COLO829 (cell line): ENCODE measurements around the gene CDKL1.
"Not testable (repeated sequence)": the region's sequence is repeated elsewhere in the genome, so short reads cannot be mapped to it uniquely, and the experiment has no call there.

ENCODE experiments used
- DNase-seq: peaks from one replicate; pipeline ENCODE4 v3.0.0; 2012; ENCODE audit warnings: low spot score

The CDKL1 gene

GRCh38 chr14:50387548-50387947, 9.1 kb downstream of the CDKL1 start:
- DNase-seq, result no peak

GRCh38 chr14:50383618-50384225, 13.0 kb downstream of the CDKL1 start:
- no peak for DNase-seq

GRCh38 chr14:50381823-50382287, 14.8 kb downstream of the CDKL1 start:
- no peak for DNase-seq

- no peak for DNase-seq
Observed at GRCh38 chr14:50381008-50381407, 15.7 kb downstream of the CDKL1 start.

GRCh38 chr14:50380455-50380854, 16.2 kb downstream of the CDKL1 start:
- DNase-seq, result no peak

GRCh38 chr14:50379563-50379962, 17.1 kb downstream of the CDKL1 start:
- DNase-seq, result no peak

- no peak for DNase-seq
Observed at GRCh38 chr14:50377550-50378085, 19.1 kb downstream of the CDKL1 start.

GRCh38 chr14:50375760-50376159, 20.9 kb downstream of the CDKL1 start:
- no peak for DNase-seq

- DNase-seq, result no peak
Observed at GRCh38 chr14:50373959-50374358, 22.7 kb downstream of the CDKL1 start.

- DNase-seq, result no peak
Observed at GRCh38 chr14:50371546-50371945, 25.1 kb downstream of the CDKL1 start.

- DNase-seq, result no peak
Observed at GRCh38 chr14:50366589-50366988, 30.1 kb downstream of the CDKL1 start.

- no peak for DNase-seq
Observed at GRCh38 chr14:50366115-50366514, 30.6 kb downstream of the CDKL1 start.

- DNase-seq, result not testable (repeated sequence)
Observed at GRCh38 chr14:50365572-50365971, 31.1 kb downstream of the CDKL1 start.

GRCh38 chr14:50364792-50365191, 31.9 kb downstream of the CDKL1 start:
- DNase-seq, result no peak

GRCh38 chr14:50363714-50364111, 33.0 kb downstream of the CDKL1 start:
- DNase-seq, result no peak

- no peak for DNase-seq
Observed at GRCh38 chr14:50362764-50363713, 33.6 kb downstream of the CDKL1 start.

- DNase-seq, result not testable (repeated sequence)
Observed at GRCh38 chr14:50361473-50362403, 34.9 kb downstream of the CDKL1 start.

- no peak for DNase-seq
Observed at GRCh38 chr14:50360851-50361250, 35.8 kb downstream of the CDKL1 start.

- no peak for DNase-seq
Observed at GRCh38 chr14:50360093-50360492, 36.6 kb downstream of the CDKL1 start.

- no peak for DNase-seq
Observed at GRCh38 chr14:50359631-50360030, 37.0 kb downstream of the CDKL1 start.

GRCh38 chr14:50357753-50358395, 38.8 kb downstream of the CDKL1 start:
- no peak for DNase-seq
